Stimulated activated CD4-positive, alpha-beta T cell treated with anti-CD3 and anti-CD28 coated beads, Interleukin-12 subunit alpha, Interleukin-12 subunit beta, amount 100 ng/mL, for 24 hours (primary cell): ENCODE measurements around the gene AIRE.

Source experiments
- DNase-seq, 2 experiments: peaks; one replicate each; pipeline ENCODE4 v3.0.0-alpha.2; 2020; ENCODE audit warnings: low read depth in 2 of 2

The AIRE gene

DNA sequence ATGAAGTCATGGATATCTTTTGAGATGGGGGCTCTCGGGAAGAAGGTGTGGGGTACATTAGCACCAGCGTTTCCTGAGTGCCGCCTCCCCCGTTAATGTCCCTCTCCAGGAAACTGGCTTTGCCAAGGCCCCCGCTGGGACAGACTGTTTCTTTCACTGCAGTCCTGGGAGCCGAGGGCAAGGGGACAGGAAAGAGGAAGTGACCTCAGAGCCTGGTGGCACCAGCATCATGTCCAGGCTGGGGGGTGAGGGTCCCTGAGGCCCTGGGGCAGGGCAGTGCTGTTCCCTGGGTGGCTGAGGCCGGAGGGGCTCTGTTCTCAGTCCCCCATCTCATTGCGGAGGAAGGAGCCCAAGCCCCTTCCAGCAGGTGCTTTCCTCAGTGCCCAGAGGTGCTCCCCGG is 20.0 kb downstream of the AIRE start:
- DNase-seq = no peak

DNA sequence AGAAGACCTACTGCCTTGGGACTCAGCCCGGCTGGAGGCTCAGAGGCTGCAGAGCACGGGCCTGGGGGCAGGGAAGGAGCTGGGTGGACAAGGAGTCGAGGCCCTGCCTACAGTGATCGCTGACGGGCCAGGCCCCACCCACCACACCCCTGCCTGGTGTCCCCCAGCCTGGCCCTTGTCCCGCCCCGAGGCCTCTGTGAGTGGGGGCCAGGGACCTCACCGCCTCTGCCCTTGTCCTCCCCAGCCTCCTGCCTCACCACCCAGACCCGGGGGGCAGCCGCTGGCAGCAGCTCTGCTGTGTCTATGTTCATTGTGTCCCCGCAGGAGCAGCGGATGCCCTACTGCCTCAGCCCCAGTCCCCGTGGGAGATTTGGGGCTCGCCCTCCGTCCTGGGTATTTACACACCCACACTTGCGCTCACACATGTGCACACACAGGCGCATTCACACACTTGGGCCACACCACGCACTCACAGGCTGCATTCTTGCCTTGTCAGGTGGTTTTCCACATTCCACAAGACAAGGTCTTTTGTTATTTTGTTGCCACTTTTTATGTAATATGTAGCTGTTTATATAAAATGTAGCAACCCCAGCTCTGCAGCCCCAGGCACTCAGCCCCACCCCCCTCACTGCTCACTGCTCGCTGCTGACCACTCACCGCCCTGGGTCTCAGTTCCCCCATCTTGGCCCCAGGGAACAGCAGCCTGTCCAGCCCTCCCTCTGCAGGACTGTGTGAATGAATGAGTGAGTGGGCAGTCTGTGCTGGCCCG is 21.4 kb downstream of the AIRE start:
- no peak for DNase-seq

DNA sequence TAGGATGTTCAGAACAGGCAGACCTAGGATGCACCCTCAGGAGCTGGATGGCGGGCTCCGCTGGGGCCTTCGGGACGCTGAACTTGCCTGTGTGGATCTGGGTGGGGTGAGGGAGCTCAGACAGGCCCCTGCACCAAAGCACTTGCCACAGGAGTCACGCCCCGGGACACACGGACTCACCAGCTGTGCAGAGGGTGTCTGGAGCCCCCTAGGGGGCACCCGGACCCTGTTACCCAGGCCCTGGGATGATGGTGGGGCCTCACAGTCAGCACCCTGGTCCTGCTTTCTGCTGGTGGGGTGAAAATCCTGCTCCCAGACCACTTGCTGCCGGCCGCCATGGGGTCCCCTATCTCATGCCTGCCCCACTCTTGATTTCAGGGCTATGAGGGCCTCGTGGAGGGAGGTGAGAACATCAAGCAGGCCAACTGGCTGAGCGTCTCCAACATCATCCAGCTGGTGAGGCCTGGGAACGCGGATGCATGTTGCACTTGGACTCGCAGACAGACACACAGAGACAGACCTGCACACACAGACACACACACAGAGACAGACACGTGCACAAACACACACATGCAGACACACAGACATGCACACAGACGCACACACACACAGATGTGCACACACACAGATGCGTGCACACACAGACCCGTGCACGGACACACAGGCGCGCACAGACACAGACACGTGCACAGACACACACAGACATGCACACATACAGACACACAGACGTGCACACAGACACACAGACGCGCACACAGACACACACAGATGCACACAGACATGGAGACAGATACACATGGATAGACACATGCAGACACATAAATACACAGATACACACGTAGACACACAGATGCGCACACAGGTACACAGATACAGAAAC is 25.2 kb downstream of the AIRE start:
- DNase-seq = no peak

DNA sequence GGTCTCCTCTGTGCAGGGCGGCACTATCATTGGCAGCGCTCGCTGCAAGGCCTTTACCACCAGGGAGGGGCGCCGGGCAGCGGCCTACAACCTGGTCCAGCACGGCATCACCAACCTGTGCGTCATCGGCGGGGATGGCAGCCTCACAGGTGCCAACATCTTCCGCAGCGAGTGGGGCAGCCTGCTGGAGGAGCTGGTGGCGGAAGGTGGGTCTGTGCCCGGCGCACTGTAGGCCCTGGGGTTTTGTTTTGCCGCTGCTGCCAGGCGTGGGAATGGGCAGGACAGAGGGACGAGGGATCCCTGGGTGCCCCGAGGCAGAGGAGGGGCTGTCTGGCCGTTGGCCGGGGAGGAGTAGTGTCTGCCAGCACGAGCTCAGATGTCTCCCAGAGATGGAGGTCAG is 26.4 kb downstream of the AIRE start:
- DNase-seq = no peak

DNA sequence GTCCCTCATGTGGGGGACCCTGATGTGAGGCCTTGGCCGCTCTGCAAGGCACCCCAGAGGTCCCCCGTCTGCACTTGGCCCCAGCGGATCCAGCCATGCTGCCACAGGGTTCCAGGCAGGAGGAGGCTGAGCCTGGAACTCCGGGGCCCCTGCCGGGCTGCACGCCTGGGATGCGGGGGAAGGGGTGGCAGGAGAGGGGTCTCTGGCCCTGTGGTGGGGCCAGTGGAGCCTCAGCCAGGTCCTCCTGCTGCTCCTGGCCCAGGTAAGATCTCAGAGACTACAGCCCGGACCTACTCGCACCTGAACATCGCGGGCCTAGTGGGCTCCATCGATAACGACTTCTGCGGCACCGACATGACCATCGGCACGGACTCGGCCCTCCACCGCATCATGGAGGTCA is 27.0 kb downstream of the AIRE start:
- DNase-seq = no peak

- DNase-seq = no peak
Observed at GRCh38 chr21:44313451-44313850, 27.8 kb downstream of the AIRE start.

DNA sequence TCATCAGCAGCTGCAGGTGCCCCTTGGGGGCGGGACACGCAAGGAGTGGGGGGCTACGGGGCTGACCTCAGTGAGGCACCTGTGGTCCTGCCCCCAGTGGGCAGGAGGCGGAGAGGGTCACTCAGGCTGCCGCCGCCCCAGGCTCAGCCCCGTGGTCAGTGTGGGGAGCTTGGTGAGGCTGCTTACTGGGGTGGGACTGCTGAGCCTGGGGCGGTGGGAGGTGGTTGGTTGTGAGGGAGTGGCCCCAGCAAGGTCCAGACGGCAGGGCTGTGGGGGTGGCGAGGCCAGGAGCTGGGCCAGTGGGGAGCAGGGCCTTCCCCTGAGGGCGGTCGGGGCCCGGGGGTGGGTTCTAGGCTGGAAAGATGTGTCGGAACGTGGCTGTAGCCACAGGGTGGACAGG is 28.5 kb downstream of the AIRE start:
- no peak for DNase-seq

GRCh38 chr21:44314561-44314960 is 28.9 kb downstream of the AIRE start:
- no peak for DNase-seq

- DNase-seq = no peak
Observed at GRCh38 chr21:44315691-44316203, 30.1 kb downstream of the AIRE start.

- DNase-seq = no peak
Observed at GRCh38 chr21:44316277-44316900, 30.7 kb downstream of the AIRE start.

GRCh38 chr21:44317241-44317782 is 31.6 kb downstream of the AIRE start:
- DNase-seq = no peak

DNA sequence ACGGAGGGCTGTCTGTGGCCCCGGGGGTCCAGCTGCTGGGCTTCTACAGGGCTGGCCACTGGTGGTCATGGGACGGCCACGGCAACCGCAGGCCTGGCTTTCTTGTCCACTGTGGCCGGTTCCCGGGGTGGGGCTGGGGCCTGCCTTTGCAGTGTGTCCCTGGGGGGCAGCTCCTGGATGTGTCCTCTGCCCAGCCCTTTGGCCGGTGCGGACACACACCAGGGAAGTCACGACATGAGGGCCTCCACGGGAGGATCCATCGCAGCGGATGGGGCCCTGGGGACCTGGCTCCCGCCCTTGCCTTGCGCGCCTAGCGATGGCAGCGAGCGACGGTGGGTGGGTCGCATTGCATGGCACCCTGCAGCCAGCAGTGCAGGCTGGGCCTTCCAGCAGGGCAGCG is 32.2 kb downstream of the AIRE start:
- DNase-seq = no peak

- DNase-seq = no peak
Observed at GRCh38 chr21:44318489-44319285, 33.0 kb downstream of the AIRE start.

- DNase-seq = no peak
Observed at GRCh38 chr21:44319407-44320065, 33.9 kb downstream of the AIRE start.

DNA sequence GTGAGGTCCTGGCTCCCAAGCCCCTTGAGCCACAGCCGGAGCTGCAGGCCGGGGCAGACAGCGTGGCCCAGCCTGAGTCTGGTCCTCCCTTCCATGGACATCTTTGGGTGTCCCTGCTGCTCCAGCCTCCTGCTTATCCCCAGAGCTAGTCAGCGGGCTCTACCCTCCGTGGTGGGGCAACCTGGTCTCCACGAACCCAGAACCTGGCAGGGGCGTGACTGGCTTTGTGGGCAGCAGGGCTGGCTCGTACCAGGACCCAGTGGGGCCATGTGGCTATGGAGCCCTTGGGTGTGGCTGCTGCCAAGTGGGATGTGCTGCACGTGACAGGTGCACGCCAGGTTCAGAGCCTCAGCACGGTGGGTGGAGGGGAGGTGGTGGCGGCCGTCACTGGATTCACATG is 35.2 kb downstream of the AIRE start:
- DNase-seq = no peak

DNA sequence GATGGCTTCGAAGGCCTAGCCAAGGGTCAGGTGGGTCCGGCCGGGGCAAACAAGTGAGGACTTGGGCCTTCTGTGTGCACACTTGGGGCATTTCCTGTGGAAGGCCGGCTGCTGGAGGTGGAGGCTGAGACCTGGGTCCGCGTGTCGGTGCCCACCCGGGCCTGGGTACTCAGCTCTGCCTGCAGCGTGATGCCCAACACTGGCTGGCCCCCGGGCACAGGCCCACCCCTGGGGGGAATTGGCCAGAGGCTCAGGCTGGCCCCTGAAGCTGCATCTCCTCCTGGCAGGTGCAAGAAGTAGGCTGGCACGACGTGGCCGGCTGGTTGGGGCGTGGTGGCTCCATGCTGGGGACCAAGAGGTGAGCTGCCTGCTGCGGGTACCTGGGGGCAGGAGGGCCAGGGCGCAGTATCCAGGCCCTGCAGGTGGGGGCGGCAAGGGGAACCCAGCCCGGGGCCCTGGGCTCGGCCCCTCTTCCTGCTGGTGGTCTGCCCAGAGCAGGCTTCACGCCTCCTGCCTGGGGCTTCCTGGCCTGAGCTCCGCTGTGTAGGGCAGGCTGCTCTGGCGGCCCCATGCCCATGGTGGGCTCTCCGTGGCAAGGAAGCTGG is 36.3 kb downstream of the AIRE start:
- DNase-seq = no peak

GRCh38 chr21:44322621-44323325 is 37.1 kb downstream of the AIRE start:
- DNase-seq = no peak

GRCh38 chr21:44323591-44323990 is 37.9 kb downstream of the AIRE start:
- no peak for DNase-seq

GRCh38 chr21:44324106-44324853 is 38.6 kb downstream of the AIRE start:
- DNase-seq = no peak
